Stimulated activated CD8-positive, alpha-beta memory T cell treated with anti-CD3 and anti-CD28 coated beads, Interleukin-15, amount 100 ng/mL, for 4 hours (primary cell): Measurements from ENCODE around the gene ATM.
"Not testable (repeated sequence)": the region's sequence is repeated elsewhere in the genome, so short reads cannot be mapped to it uniquely, and the experiment has no call there.

Experiments
- DNase-seq, 2 donors: peaks; one replicate each; pipeline ENCODE4 v3.0.0-alpha.2; 2020; ENCODE audit warnings: low read depth in 2 of 2

Gene ATM

DNA sequence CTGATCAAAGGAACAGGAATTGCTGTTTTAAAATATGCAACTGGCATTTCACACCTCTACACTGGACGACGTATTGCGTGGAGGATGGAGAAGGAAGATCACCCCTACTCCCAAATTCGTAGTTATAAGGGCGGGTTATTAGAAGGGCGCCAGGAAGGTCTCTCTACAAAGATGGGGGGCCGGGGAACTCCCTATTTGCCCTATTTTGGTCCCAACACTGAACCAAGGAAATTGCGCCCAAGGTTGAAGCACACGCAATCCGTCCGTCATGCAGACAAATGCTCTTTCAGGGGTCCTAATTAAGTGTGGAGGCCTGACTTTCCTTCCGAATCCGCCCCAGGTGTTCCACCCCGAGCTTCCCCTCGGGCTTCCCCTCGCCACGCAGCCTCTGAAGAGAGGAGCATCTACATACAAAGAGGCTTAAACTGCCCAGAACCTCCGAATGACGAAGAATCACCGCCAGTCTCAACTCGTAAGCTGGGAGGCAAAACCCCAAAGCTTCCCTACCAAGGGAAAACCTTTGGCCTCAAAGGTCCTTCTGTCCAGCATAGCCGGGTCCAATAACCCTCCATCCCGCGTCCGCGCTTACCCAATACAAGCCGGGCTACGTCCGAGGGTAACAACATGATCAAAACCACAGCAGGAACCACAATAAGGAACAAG is 825 bp upstream of the ATM start:
- DNase-seq: no peak

DNA sequence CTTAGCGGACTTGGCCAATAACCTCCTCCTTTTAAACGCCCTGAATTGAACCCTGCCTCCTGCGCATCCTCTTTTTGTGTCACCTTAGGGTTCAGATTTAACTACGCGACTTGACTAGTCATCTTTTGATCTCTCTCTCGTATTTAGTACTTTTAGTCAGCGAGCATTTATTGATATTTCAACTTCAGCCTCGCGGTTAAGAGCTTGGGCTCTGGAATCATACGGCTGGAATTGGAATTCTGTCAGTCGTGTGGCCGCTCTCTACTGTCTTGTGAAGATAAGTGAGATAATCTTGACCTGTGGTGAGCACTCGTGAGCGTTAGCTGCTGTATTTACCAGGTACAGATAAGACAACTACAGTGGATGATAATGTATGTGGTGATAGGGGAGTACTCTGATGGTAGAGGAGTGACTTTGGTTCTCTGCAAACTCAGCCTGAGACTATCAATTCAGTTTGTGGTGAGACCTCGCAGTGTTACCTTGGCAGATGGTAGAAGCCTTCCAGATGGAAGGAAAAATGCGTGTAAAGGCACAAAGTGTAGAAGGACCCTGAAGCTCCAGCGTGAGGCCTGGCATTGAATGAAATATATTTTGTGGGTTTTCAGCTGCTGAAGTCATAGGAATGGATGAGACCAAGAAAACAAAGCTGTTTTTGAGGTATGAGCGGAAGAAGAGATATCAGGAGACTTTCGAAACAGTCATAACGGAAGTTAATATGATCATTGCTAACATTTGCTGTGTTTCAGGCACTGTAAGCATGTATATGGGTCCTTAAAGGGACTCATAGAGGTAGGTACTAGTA is 682 bp downstream of the ATM start:
- DNase-seq: no peak

DNA sequence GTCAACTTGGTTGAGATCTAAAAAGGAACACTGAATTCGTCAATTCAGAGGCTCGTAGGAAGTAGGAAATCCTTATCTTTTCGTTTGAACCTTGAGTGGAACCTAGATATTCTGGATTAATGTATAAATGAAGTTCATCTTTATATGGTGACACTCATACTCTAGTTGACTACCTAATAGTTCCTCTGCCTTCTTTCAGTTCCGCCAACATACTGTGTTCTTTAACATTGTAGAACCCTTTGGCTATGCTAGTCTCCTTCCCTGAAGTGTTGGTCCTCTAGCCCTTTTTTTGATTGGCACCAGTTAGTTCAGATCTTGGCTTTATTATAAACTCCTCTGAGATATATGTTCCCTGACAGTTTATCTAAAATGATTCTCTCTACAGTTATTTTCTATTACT is 1.5 kb downstream of the ATM start:
- no peak for DNase-seq

DNA sequence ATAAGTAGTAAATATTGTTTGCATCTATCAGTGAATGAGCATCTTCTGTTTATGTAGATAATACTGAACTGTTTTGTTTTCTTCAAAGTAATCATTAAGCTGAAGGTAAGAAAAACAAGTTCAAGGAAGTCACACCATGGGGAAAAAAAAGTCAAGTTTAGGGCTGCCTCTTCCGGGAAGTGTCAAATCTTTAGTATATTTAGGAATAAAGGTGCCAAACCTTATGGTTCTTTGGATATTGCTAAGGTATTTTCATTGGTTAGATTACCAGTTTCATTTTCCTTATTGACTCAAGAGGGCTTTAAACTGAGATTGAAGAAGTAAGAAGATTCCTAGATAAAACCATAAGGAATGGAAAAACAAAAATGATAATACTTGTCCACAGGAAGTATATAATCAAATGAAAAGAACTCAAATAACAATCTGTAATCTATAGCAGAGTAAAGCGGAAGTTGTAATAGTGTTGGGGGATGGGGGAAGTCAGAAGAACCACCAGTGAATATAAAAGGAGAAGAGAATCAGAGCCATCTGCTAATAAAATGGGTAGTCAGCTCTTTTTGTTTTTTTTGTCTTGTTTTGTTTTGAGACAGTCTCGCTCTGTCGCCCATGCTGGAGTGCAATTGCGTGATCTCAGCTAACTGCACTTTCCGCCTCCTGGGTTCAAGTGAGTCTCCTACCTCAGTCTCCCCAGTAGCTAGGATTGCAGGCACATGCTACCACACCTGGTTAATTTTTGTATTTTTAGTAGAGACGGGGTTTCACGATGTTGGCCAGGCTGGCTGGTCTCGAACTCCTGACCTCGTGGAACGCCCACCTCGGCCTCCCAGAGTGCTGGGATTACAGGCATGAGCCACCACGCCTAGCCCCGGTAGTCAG is 2.3 kb downstream of the ATM start:
- no peak for DNase-seq

DNA sequence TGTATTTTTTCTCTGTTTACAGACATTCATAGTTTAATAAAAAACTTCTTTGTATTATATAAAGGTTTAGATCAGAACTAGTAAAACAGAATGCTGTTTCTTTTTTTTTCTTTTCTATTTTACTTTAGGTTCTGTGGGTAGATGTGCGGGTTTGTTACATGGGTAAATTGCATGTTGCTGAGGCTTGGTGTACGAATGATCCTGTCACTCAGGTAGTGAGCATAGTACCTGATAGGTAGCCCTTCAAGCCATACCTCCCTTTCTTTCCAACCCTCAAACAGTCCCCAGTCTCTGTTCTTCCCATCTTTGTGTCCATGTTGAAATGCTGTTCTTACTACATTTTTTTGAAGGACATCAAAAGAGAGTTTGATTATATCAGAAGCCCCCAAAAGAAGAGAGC is 3.2 kb downstream of the ATM start:
- no peak for DNase-seq

DNA sequence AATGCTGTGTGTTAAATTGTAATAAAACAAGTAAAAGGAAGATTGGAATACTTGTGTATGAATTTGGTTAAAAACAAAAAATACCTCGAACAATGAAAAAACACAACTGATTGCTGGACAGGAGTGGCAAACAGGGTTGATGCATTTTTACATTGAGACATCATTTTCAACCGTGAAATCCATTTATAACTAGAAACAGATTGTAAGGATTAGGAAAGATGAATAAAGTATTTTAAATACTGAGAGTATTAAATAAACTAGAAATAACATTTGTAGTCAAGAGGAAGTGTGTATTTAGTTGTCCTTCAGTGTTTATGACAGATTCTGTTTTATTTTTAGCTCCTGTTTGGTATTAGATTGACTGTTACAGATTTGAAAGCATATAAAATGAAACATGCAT is 5.4 kb downstream of the ATM start:
- DNase-seq: no peak

DNA sequence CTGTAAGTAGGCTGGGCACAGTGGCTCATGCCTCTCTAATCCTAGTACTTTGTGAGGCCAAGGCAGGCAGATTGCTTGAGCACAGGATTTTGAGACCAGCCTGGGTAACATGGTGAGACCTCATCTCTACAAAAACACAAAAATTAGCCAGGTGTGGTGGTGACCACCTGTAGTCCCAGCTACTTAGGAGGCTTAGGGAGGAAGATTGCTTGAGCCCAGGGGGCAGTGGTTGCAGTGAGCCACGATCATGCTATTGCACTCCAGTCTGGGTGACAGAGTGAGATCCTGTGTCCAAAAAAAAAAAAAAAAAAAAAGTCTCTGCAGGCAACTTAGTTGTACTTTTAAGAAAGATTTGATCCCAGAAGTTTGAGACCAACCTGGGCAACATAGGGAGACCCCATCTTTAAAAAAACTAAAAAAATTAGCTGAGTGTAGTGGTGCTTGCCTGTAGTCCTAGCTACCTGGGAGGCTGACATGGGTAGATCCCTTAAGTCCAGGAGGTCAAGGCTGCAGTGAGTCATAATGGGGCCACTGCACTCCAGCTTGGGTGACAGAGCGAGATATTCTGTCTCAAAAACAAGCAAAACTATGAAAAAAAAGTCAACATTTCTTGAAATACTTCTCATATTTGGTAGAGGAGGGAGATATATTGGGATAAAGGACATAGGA is 10.5 kb downstream of the ATM start:
- no peak for DNase-seq

DNA sequence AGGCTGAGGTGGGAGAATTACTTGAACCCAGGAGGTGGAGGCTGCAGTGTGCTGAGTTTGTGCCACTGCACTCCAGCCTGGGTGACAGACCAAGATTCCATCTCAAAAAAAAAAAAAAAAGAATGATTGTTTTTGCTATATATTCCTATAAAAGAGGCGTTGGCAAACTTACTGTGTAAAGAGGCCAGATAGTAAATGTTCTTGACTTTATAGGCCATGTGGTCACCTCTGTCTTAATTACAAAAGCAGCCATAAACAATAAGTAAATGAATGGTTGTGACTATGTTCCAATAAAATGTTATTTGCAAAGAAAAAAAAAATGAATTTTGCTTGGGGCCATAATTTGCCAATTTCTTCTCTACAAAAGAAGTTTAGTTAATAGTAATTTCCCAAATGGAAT is 12.3 kb downstream of the ATM start:
- no peak for DNase-seq

DNA sequence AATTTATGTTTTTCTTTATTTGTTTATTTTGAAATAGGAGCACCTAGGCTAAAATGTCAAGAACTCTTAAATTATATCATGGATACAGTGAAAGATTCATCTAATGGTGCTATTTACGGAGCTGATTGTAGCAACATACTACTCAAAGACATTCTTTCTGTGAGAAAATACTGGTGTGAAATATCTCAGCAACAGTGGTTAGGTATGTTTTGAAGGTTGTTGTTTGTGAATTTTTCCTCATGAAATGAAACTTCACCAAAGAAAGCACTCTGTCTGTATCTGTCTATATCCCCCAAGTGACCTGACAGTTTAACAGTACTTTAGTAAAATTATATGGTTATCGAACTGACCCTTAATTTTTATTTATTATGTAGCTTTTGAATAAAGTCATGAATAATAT is 12.8 kb downstream of the ATM start:
- no peak for DNase-seq

DNA sequence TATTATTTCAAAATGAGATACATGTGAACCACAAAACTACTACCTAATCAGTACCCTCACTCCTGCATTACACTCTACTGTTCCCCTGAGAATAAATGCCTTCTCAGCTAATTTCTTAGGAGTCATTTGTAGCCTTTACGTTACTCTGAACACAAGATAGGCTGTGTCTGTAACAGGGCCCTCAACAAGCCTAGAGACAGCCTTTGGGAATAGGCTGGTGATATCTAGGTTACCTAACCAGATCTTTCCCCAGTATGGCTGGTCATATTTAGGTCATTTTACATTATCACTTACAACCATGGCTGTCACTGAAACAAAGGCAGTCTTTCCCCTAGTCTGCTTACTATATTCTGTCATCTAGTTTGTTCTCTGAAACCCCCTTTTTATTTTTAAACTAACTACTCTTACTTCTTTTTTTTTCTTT is 14.2 kb downstream of the ATM start:
- DNase-seq: no peak

DNA sequence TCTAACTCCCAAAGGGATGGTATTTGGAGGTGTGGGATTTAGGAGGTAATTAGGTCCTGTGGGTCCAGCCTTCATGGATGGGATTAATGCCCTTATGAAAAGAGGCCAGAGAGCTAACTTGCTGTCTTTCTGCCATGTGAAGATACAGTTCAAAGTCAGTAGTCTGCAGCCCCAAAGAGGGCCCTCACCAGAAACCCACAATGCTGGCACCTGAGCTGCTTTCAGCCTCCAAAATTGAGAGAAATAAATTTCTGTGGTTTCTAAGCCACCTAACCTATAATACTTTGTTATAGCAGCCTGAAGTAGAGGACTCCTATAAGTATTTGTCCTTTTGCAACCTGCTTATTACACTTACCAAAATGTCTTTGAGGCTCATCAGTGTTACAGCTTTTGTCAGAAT is 16.2 kb downstream of the ATM start:
- no peak for DNase-seq

DNA sequence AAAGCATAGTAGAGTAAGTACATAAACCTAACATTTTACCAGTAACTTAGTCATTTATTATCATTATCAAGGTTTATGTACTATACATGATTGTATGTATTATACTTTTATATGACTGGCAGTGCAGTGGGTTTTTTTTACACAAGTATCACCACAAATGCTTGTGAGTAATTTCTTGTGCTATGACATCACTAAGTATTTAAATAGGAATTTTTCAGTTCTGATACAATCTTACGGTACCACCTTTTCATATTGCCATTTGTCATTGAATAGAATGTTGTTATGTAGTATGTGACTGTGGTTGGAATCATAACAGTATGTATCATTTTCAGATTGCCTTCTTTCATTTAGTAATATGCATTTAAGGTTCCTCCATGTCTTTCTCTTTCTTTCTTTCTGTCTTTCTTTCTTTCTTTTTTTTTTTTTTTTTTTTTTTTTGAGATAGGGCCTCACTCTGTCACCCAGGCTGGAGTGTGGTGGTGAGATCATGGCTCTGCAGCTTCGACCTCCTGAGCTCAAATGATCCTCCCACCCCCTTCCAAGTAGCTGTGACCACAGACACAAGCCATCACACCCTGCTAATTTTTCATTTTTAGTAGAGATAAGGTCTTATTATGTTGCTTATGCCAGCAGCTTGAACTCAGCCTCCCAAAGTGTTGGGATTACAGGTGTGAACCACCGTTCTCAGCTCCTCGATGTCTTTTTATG is 18.6 kb downstream of the ATM start:
- DNase-seq: no peak

DNA sequence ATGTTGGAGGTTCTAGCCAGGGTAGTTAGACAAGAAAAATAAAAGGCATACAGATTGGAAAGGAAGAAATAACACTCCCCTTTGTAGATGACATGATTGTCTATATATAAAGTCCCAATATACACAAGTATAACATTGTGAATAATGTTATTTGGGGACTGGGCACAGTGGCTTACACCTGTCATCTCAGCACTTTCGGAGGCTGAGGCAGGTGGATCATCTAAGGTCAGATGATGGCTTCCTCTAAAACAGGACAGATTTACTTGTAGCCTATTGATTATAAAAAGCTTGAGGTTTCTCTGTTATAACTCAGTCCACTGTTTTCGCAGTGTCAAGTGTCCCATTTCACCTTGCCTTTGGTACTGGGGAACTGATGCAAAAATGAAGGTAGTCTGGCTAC is 19.6 kb downstream of the ATM start:
- no peak for DNase-seq

DNA sequence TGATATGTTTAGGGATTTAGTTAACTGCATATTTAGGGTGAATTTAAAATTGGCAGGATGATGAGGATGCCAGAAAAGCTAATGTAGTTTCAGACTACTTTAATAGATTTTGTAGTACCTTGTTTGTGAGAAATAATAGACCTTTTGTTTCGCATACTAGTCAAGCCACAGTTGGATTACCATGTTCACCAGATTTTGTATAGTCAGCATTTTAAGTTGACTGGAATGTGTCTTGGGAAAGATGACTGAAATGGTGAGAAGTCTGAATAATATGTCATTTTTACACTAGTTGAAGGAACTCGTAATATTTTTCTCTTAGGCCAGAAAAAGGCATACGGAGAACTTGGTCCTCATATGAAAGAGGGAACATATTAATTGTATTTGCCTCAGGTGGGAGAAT is 23.4 kb downstream of the ATM start:
- DNase-seq: no peak

DNA sequence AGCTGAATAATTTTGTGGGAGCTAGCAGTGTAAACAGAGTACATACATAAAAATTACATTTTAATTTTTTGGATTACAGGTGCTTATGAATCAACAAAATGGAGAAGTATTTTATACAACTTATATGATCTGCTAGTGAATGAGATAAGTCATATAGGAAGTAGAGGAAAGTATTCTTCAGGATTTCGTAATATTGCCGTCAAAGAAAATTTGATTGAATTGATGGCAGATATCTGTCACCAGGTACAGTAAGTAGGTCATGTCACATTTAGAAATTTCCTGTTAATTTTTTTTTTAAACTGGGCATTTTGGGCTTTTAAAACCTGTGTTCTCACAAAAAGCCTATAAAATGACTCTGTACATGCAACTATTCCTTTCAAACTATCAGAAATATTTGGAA is 24.0 kb downstream of the ATM start:
- DNase-seq: no peak

DNA sequence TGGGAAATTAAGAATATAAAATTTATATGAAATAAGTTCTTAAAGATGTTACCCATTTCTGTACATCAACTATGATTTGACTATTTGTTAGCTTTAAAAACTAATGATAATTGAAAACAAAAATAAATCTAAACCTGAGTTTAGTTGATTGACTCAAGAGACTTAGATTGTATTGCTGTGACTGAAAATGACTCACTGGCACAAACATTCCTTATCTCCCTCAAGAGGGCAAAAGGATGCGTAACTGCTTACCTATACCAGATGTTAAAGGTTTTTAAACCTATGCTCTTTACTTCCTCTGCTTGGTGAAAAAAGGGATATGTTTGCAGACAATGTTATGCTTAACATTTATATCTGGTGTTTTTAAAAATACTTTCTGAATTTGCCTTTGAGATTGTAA is 30.3 kb downstream of the ATM start:
- no peak for DNase-seq

DNA sequence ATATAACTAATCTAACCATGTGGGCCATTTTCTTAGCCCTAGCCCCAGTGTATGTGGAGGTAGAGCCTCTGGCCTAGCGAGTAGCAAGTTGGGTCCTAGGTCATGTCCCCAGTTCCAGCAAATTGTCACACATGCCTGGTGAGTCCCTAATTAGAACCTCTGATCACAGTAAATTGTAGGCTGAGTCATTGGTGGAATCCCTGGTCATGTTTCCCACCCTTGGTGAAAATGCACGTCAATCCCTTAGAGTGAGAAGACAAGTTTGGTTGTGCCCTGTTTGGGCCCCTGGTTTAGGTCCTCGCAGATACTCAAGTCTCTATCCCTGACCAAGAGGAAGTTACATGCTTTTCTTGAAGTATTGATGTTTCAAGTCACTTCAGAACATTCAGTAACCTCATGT is 46.7 kb downstream of the ATM start:
- no peak for DNase-seq

DNA sequence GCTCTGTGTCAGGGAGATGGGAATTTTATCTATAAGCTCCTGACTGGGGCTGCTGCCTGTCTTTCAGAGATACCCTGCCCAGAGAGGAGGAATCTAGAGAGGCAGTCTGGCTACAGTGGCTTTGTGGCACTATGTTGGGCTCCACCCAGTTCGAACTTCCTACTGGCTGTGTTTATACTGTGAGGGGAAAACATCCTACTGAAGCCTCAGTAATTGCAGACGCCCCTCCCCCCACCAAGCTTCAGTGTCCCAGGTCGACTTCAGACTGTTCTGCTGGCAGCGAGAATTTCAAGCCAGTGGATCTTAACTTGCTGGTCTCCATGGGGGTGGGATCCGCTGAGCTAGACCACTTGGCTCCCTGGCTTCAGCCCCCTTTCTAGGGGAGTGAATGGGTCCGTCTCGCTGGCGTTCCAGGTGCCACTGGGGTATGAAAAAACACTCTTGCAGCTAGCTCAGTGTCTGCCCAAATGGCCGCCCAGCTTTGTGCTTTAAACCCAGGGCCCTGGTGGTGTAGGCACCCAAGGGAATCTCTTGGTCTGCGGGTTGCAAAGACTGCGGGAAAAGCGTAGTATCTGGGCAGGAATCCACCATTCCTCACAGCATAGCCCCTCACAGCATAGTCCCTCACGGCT is 54.2 kb downstream of the ATM start:
- not testable (repeated sequence) for DNase-seq

DNA sequence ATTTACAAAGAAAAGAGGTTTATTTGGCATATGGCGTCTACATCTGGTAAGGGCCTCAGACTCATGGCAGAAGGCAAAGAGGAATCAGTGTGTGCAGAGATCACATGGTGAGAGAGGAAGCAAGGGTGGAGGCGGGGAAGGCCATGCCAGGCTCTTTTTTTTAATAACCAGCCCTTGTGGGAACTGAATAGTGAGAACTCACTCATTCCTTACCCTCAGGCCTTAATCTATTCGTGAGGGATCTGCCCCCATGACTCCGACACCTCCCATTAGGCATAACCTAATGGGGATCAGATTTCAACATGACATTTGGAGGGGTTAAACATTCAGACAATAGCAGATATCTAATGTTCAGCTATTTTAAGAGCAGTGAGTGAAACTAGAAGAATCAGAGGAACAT is 55.7 kb downstream of the ATM start:
- DNase-seq: no peak

DNA sequence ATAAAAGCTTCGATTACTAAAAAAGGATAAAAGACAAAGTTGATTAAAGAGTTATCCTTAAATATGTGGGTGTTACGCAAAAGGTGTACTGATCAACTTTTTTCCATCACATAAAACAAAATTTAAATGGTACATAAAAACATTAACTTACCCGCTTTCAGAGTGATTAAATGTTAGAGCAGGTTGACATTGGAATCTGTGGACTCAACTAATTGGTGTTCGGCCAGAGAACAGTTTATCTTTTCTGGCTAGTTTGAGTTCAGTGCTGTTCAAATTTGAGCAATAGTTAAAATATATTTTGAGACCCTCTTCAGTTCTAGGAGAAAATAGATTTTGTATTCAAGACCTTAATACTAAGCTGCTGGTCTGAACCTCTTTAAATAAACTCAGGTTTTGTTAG is 56.1 kb downstream of the ATM start:
- DNase-seq: no peak

DNA sequence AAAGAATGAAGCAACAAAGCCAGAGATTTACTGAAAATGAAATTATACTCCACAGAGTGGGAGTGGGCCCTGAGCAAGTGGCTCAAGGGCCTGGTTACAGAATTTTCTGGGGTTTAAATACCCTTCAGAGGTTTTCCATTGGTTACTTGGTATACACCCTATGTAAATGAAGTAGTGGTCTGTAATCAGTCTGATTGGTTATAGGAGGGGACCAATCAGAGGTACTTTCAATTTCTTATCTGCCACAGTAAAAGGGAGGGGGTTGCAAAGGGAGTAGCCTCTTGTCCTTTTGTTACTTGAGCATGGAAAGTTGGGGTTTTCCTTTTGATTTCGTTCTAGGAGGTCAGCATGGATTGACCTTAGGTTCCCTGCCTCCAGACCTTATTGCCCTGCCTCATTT is 63.5 kb downstream of the ATM start:
- no peak for DNase-seq
